GM08714 (cell line): ENCODE measurements around the gene LILRB1.
"Not testable (repeated sequence)": the region's sequence is repeated elsewhere in the genome, so short reads cannot be mapped to it uniquely, and the experiment has no call there.

ENCODE experiments used
- H3K4me3 ChIP-seq: fragments of 200-500 bp; sonication (Bioruptor generic); 2 replicates; pipeline ENCODE4 v1.5.1; 2014; ENCODE audit warnings: mild to moderate bottlenecking, low read length, inconsistent platforms
- ZNF274 ChIP-seq: IDR thresholded peaks from 2 replicates; pipeline ENCODE4 v1.6.1; 2012; ENCODE audit warnings: mild to moderate bottlenecking, low read depth, low read length

LILRB1 gene

GRCh38 chr19:54614726-54615125 is 15.6 kb upstream of the LILRB1 start:
- no peak overlapping the region for H3K4me3 ChIP-seq
- TF ChIP-seq ZNF274 = no peak

GRCh38 chr19:54616057-54616456 is 14.2 kb upstream of the LILRB1 start:
- H3K4me3 ChIP-seq = peak overlapping the region; percentile 88; the same call in 1 of the 2 replicates
- TF ChIP-seq ZNF274 = no peak

GRCh38 chr19:54616821-54617560 is 13.3 kb upstream of the LILRB1 start:
- TF ChIP-seq ZNF274 = no peak
- H3K4me3 ChIP-seq = peak overlapping the region; percentile 88

- TF ChIP-seq ZNF274 = no peak
- peak overlapping the region; percentile 61 for H3K4me3 ChIP-seq
Observed at GRCh38 chr19:54620464-54620863, 9.8 kb upstream of the LILRB1 start.

GRCh38 chr19:54622431-54622830 is 7.9 kb upstream of the LILRB1 start:
- H3K4me3 ChIP-seq = peak overlapping the region; percentile 48
- no peak for TF ChIP-seq ZNF274

- H3K4me3 ChIP-seq = peak overlapping the region; percentile 49; the same call in 1 of the 2 replicates
Observed at GRCh38 chr19:54624234-54624633, 6.0 kb upstream of the LILRB1 start.

- H3K4me3 ChIP-seq = not testable (repeated sequence)
Observed at GRCh38 chr19:54624934-54625730, 5.2 kb upstream of the LILRB1 start.

GRCh38 chr19:54626757-54627156 is 3.5 kb upstream of the LILRB1 start:
- no peak overlapping the region for H3K4me3 ChIP-seq
- no peak for TF ChIP-seq ZNF274

- not testable (repeated sequence) for H3K4me3 ChIP-seq
Observed at GRCh38 chr19:54627912-54628311, 2.4 kb upstream of the LILRB1 start.

- no peak overlapping the region for H3K4me3 ChIP-seq
- no peak for TF ChIP-seq ZNF274
Observed at GRCh38 chr19:54630782-54631181, 498 bp downstream of the LILRB1 start.

- H3K4me3 ChIP-seq = not testable (repeated sequence)
Observed at GRCh38 chr19:54631489-54632337, 1.4 kb downstream of the LILRB1 start.

GRCh38 chr19:54632517-54632916 is 2.2 kb downstream of the LILRB1 start:
- not testable (repeated sequence) for H3K4me3 ChIP-seq

- no peak overlapping the region for H3K4me3 ChIP-seq
Observed at GRCh38 chr19:54633401-54633800, 3.1 kb downstream of the LILRB1 start.

GRCh38 chr19:54636081-54636480 is 5.8 kb downstream of the LILRB1 start:
- H3K4me3 ChIP-seq = not testable (repeated sequence)

More at GRCh38 chr19:54633401-54633800, 3.1 kb downstream of the LILRB1 start:
- no peak for TF ChIP-seq ZNF274

- H3K4me3 ChIP-seq = no peak overlapping the region
- no peak for TF ChIP-seq ZNF274
Observed at GRCh38 chr19:54638683-54639082, 8.4 kb downstream of the LILRB1 start.

GRCh38 chr19:54642953-54643352 is 12.7 kb downstream of the LILRB1 start:
- H3K4me3 ChIP-seq = not testable (repeated sequence)

- not testable (repeated sequence) for H3K4me3 ChIP-seq
Observed at GRCh38 chr19:54643583-54643982, 13.3 kb downstream of the LILRB1 start.
